NCI-H187 treated with DMSO at 0.1 percent for 48 hours (cell line): ENCODE data around the gene MCM8.
"Not testable (repeated sequence)": the region's sequence is repeated elsewhere in the genome, so short reads cannot be mapped to it uniquely, and the experiment has no call there.

Source experiments
- DNase-seq: peaks from one replicate; lab custom pipeline; 2025; lab: John Stamatoyannopoulos, UW

The MCM8 gene

GRCh38 chr20:6006603-6006949, 56.1 kb downstream of the MCM8 start:
- DNase-seq, result no peak

- no peak for DNase-seq
Observed at GRCh38 chr20:6007094-6007528, 56.7 kb downstream of the MCM8 start.

DNA sequence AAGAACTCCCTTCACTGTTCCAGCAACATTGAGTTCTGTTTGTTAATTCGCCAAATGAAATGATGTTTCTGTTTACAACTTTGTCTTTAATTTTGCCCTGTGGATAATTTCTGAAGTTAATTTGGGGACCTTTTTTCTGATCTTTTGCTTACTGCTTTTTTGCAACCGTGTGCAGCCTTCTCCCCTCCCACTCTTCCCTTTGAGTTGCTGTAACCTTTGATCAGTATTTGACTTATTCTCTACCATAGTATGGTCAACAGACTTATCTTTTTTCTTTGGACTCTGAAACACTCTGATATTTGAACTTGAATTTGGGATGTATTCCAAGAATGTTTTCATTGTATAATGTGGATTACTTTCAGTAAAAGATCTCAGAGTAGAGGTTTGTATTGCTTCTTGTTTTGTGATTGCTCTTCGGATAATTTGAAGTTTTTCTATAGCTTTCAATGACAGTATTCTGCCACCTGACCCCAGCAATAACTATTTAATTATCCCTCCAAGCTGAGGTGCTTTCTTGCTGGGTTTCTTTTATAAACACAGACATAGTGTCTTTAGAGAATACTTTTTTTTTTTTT, 57.2 kb downstream of the MCM8 start:
- DNase-seq, result no peak

GRCh38 chr20:6008254-6008653, 57.8 kb downstream of the MCM8 start:
- DNase-seq, result no peak

DNA sequence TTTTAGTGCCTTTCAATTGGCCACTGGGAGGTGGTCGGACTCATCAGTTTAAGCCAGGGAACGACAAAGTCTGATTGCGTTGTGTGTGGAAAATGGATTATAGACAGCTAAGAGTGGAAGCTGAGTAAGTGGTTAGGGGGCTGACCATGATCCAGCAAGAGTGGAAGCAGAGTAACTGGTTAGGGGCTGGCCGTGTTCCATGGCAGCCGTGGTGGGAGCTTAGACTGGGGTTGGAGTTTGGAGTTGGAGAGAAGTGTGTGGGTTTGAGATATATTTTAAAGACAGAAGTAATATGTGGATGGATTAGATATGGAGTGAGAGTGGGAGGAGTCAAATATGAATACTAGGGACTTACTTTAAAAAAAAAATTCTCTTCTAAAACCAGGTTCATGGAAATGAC, 61.7 kb downstream of the MCM8 start:
- no peak for DNase-seq

- DNase-seq, result no peak
Observed at GRCh38 chr20:6014017-6014416, 63.6 kb downstream of the MCM8 start.

DNA sequence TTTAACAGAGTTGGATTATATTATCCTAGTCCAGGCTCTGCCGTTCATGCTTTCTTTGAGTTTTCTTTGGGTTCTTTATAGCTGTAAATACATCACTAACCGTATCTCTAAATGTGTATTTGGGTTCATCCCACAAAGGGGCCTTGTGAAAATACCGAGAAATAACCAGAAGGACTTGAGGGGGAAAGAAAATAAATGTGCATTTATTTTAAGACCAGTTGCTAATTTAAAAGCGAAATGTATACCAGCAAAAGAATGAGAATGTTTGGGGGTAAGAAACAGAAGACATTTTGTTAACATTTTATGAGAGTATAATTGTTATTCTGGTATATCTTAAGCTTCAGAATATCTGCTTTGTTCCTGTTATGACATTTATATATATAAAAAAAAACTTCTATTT, 64.5 kb downstream of the MCM8 start:
- DNase-seq, result no peak

DNA sequence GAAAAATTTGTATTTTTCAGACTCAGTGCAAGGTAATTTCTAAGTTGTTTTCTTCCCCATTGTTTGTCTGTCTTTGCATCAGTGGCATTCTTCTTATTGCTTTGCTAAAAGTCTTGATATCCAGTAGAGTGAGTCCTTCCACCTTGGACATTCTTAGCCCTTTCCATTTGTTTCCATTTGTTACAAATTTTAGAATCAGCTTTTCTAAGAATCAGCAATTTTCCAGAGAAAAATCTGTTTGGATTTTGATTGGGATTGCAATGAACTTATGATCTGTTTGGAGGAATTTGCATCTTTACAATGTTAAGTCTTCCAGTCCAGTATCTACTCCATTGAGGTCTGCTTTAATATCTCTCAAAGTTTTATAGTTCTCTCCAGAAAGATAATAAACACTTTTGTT, 67.0 kb downstream of the MCM8 start:
- DNase-seq, result no peak

DNA sequence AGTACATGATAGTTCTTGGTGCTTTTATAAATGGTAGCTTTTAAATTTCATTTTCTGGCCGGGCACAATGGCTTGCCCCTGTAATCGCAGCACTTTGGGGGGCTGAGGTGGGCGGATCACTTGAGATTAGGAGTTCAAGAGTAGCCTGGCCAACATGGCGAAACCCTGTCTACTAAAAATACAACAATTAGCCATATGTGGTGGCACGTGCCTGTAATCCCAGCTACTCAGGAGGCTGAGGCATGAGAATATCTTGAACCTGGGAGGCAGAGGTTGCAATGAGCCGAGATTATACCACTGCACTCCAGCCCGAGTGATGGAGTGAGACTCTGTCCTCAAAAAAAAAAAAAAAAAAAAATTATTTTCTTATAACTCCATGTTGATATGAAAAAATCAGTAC, 67.4 kb downstream of the MCM8 start:
- no peak for DNase-seq

DNA sequence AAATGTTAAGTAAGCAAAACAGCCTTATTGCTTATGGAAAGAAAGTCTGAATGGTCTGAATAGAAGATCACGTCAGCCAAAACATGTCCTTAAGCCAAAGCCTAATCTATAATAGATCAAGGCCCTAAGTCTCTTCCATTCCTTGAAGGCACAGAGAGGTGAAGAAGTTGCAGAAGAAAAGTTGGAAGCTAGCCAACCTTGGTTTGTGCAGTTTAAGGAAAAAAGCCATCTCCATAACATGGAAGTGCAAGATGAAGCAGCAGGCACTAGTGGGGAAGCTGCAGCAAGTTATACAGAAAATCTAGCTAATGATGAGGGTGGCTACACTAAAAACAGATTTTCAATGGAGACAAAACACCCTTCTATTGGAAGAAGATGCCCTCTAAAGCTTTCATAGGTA, 74.3 kb downstream of the MCM8 start:
- no peak for DNase-seq

GRCh38 chr20:6026051-6026450, 75.6 kb downstream of the MCM8 start:
- DNase-seq, result no peak

GRCh38 chr20:6028818-6029217, 78.4 kb downstream of the MCM8 start:
- DNase-seq, result no peak

DNA sequence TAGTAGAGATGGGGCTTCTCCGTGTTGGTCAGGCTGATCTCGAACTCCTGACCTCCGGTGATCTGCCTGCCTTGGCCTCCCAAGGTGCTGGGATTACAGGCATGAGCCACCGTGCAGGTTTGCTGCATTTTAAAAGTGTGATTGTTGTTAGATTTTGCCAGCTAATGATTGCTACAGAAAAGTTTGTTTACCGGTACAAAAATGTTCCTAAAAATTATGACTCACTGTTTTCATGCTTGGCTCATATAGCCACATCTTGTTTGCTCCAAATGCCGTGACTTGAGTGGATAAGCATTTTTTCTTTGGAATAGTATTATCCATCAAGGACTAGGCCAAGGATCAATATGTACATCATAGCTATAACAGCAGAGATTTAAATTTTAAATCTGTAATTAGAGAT, 79.1 kb downstream of the MCM8 start:
- no peak for DNase-seq

DNA sequence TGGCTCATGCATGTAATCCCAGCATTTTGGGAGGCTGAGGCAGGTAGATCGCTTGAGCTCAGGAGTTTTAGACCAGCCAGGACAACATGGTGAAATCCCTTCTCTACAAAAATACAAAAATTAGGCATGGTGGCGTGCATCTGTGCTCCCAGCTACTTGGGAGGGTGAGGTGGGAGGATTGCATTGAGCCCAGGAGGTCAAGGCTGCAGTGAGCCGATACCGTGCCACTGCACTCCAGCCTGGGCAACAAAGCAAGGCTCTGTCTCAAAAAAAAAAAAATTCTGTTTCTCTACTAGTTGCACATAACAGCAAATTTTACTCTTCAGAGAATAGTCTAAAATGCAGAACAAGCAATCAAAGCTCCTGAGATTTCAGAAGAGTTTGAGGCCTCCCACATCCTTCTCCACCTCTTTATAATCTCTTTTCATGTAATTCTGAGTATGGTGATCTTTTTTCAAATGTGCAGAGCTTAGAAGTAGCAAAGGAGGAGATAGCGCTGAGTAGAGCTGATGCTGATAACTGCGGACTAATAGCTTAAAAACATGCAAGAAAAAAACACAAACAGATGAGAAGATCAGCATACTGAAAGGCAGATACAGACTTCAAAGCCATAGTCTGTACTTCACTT, 80.1 kb downstream of the MCM8 start:
- no peak for DNase-seq

DNA sequence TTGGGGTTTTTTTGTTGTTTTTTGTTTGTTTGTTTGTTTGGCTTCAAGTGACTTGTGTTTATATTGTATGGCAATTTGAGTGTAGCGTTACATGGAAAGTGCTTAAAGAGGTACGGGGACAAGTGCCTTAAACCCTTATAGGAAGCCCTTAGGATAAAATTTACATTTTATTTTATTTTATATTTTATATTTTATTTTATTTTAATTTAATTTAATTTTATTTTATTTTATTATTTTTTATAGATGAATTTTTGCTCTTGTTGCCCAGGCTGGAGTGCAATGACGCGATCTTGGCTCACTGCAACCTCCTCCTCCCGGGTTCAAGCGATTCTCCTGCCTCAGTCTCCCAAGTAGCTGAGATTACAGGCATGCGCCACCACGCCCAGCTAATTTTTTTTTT, 82.5 kb downstream of the MCM8 start:
- not testable (repeated sequence) for DNase-seq

- no peak for DNase-seq
Observed at GRCh38 chr20:6034134-6034969, 83.9 kb downstream of the MCM8 start.

DNA sequence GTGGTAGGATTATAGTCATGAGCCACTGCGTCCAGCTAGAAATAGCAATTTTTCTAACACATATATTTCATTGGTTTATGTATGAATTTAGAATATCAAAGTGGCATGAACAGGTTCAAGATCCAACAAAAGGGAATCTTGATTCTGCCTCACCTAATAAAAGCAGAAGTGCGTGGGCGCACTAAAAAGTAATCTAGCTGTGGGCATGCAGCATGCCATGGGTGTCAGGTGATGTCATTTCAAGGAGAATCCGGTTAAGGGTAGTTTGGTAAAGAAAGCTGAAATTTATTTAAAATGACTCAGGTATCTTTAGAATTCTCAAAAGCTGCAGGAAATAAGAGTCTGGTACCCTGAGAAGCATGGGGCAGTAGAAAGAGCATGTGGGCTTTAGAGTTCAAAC, 85.8 kb downstream of the MCM8 start:
- DNase-seq, result no peak

GRCh38 chr20:6037082-6037481, 86.6 kb downstream of the MCM8 start:
- no peak for DNase-seq

GRCh38 chr20:6038256-6038655, 87.8 kb downstream of the MCM8 start:
- DNase-seq, result no peak

GRCh38 chr20:6039766-6040165, 89.3 kb downstream of the MCM8 start:
- DNase-seq, result no peak

DNA sequence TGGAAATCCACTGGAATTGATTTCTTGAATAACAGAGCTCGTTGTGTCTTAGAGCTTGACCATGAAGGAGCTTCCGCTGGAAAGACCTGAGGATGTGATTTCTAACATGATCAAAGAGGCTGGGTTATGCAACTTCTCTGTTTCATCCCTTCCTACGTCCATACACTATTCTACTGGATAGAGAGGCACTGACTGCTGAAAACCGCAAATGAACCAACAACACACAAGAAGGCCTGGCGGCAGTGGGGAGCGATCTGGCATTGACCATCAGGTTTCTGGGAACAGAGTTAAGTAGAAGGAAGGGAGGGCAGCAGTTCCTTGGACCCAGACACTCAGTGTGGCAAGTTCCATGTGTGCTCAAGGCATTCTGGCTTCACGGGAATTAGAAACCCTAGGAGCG, 90.1 kb downstream of the MCM8 start:
- no peak for DNase-seq

GRCh38 chr20:6040958-6041807, 90.7 kb downstream of the MCM8 start:
- DNase-seq, result no peak
